ENCODE measurements around the gene BSCL2. TPM values are rescaled to one million over a fixed set of nuclear protein-coding genes. Genes with fewer than 3 reads are reported as not detected.

Gene BSCL2
- total and polyA plus RNA-seq, 2 of the 13 experiments (the other 11 are each of a cell fraction or from before 2014, with no cell fraction given) = 19.5 to 21.1 TPM

GRCh38 chr11:62671608-62672389, 35.4 kb downstream of the BSCL2 start, which contains the start of the genes LBHD1 and UQCC3 (continued):
- TF ChIP-seq FUBP1 (CRISPR knock-in tag; IDR thresholded peaks at IDR 0.05; ENCODE audit: borderline replicate concordance) (no peak), HOXA7 (CRISPR knock-in tag; IDR thresholded peaks at IDR 0.05) (no peak), CTCF (CRISPR knock-in tag; IDR thresholded peaks at IDR 0.05) (no peak; the same call in none of the 2 replicates), ZNF337 (CRISPR knock-in tag; IDR thresholded peaks at IDR 0.05; ENCODE audit: borderline replicate concordance, low read depth) (no peak), NKX3-1 (CRISPR knock-in tag; IDR thresholded peaks at IDR 0.05) (no peak; the same call in 1 of the 2 replicates), ZNF280B (CRISPR knock-in tag; IDR thresholded peaks at IDR 0.05; ENCODE audit: borderline replicate concordance) (peak; percentile 51; the same call in 1 of the 2 replicates), MBNL3 (CRISPR knock-in tag; conservative IDR thresholded peaks at IDR 0.05) (no peak), ZNF75D (CRISPR knock-in tag; IDR thresholded peaks at IDR 0.05; ENCODE audit: borderline replicate concordance) (no peak), MXD4 (CRISPR knock-in tag; IDR thresholded peaks at IDR 0.05) (peak; percentile 42; the same call in 1 of the 2 replicates), ZNF362 (CRISPR knock-in tag; IDR thresholded peaks at IDR 0.05; ENCODE audit: borderline replicate concordance) (no peak; the same call in 1 of the 2 replicates), ZNF704 (CRISPR knock-in tag; IDR thresholded peaks at IDR 0.05; ENCODE audit: borderline replicate concordance) (no peak), KMT2A (CRISPR knock-in tag; IDR thresholded peaks at IDR 0.05) (peak; percentile 77), ZMAT3 (CRISPR knock-in tag; conservative IDR thresholded peaks at IDR 0.05) (peak; percentile 37), SIX1 (CRISPR knock-in tag; IDR thresholded peaks at IDR 0.05; ENCODE audit: borderline replicate concordance) (no peak), ZNF18 (CRISPR knock-in tag; IDR thresholded peaks at IDR 0.05; ENCODE audit: insufficient replicate concordance) (peak; percentile 79), ZNF225 (CRISPR knock-in tag; IDR thresholded peaks at IDR 0.05) (0 out of 2 replicates have a peak, but pooled peaks have one; percentile 74), DR1 (CRISPR knock-in tag; IDR thresholded peaks at IDR 0.05) (peak; percentile 70), HMGA1 (CRISPR knock-in tag; conservative IDR thresholded peaks at IDR 0.05) (no peak), ZFP36L1 (CRISPR knock-in tag; IDR thresholded peaks at IDR 0.05) (0 out of 2 replicates have a peak, but pooled peaks have one; percentile 36)

Measured in HepG2 (cell line).